K562 (cell line): ENCODE results near the gene DLX4. TPM values are rescaled to one million over a fixed set of nuclear protein-coding genes. Genes with fewer than 3 reads are reported as not detected.

Experiments
- ATAC-seq: fragments of 200-7000 bp; cut with Tn5 transposase; 3 replicates; pipeline ENCODE4 v1.9.1; 2020; ENCODE audit warnings: moderate library complexity
- BruUV-seq: library from RNA; stranded (reverse); fragments of 400-500 nt; replicated peaks from 2 replicates; lab custom pipeline; 2021; lab: Mats Ljungman, UMichigan
- CTCF ChIA-PET: fragments of 300-600 bp; formaldehyde crosslinking; extraction: SDS; loops from one replicate; lab custom pipeline; 2021; ENCODE audit warnings: low intra/inter-chr PET ratio; lab: Yijun Ruan, JAX
- POLR2A ChIA-PET: fragments of 300-600, 350-650 bp; sonication (Branson Sonifier 250); formaldehyde crosslinking; extraction: SDS; loops from one replicate; lab custom pipeline; 2021; ENCODE audit warnings: antibody characterized with exemption, inconsistent platforms; lab: Yijun Ruan, JAX
- DNase-seq, 4 experiments: peaks; one replicate each; pipeline versions ENCODE4 v3.0.0 to v3.0.0-alpha.2; 2011 to 2018; ENCODE audit warnings: low spot score in 3 of 4, mixed read lengths in 3 of 4; ENCODE audit errors: extremely low read depth in 1 of 4
- FAIRE-seq: peaks from 2 replicates; lab custom pipeline; 2011; peaks lifted over from hg19 to GRCh38; lab: Jason Lieb, UNC
- H2AFZ ChIP-seq: 2 replicates; pipeline ENCODE4 v1.6.0; 2011; ENCODE audit warnings: low read depth, low read length, control low read depth, inconsistent platforms
- H3K27ac ChIP-seq: fragments of 200-600 bp; 3 replicates; pipeline ENCODE4 v1.8.0; 2011; ENCODE audit warnings: low read depth, mild to moderate bottlenecking, control low read depth, inconsistent platforms, low read length, moderate library complexity, mixed read lengths; ENCODE audit errors: extremely low read depth
- H3K27me3 ChIP-seq, 2 experiments: fragments of 300-600 bp in 1 of 2; 2 replicates in 1 of 2; 3 replicates in 1 of 2; pipeline versions ENCODE4 v1.6.0 to v1.8.0; 2011; ENCODE audit warnings: inconsistent platforms in 2 of 2, low read length in 2 of 2, mild to moderate bottlenecking in 1 of 2, mixed read lengths in 1 of 2, moderate library complexity in 1 of 2; ENCODE audit not compliant: control insufficient read depth in 2 of 2, insufficient read depth in 2 of 2
- H3K36me3 ChIP-seq: fragments of 300-600 bp; 3 replicates; pipeline ENCODE4 v1.8.0; 2011; ENCODE audit warnings: mild to moderate bottlenecking, low read length, inconsistent platforms; ENCODE audit not compliant: control insufficient read depth, insufficient read depth
- H3K4me1 ChIP-seq, 2 experiments: fragments of 200-600 bp in 1 of 2; replicated peaks in 1 of 2; 2 replicates in 1 of 2; 3 replicates in 1 of 2; pipeline versions ENCODE4 v1.5.1 to v1.8.0; 2011; ENCODE audit warnings: inconsistent platforms in 2 of 2, low read length in 2 of 2, mild to moderate bottlenecking in 1 of 2, mixed read lengths in 1 of 2, moderate library complexity in 1 of 2; ENCODE audit not compliant: control insufficient read depth in 2 of 2, insufficient read depth in 2 of 2
- H3K4me2 ChIP-seq: 2 replicates; pipeline ENCODE4 v1.6.1; 2011; ENCODE audit warnings: low read length, control low read depth, inconsistent platforms, mixed read lengths; ENCODE audit not compliant: insufficient read depth
- H3K4me3 ChIP-seq: fragments of 200-600 bp; sonication (generic), shearing (Covaris generic); 2 replicates; pipeline ENCODE4 v1.5.1; 2016; ENCODE audit warnings: control low read depth, inconsistent platforms
- H3K79me2 ChIP-seq: fragments of 200-600 bp; 3 replicates; pipeline ENCODE4 v1.8.0; 2011; ENCODE audit warnings: low read length, inconsistent platforms; ENCODE audit not compliant: control insufficient read depth, insufficient read depth
- H3K9ac ChIP-seq, 2 experiments: 2 replicates each; pipeline versions ENCODE4 v1.6.0 to v1.6.1; 2011; ENCODE audit warnings: low read depth in 2 of 2, low read length in 2 of 2, control low read depth in 1 of 2, inconsistent platforms in 1 of 2, mild to moderate bottlenecking in 1 of 2, mixed read lengths in 1 of 2; ENCODE audit not compliant: insufficient read depth in 1 of 2
- H3K9me1 ChIP-seq: one replicate; pipeline ENCODE4 v1.6.0; 2011; ENCODE audit warnings: inconsistent platforms, mild to moderate bottlenecking, low read length, moderate library complexity; ENCODE audit not compliant: control insufficient read depth, insufficient read depth
- H3K9me3 ChIP-seq: replicated peaks from 2 replicates; pipeline ENCODE4 v1.5.1; 2011; ENCODE audit warnings: low read depth, low read length, inconsistent platforms; ENCODE audit not compliant: control insufficient read depth, insufficient read depth
- H4K20me1 ChIP-seq: replicated peaks from 2 replicates; pipeline ENCODE4 v1.6.1; 2011; ENCODE audit warnings: low read length, inconsistent platforms, mixed read lengths; ENCODE audit not compliant: control insufficient read depth, insufficient read depth
- BHLHE40 ChIP-seq: IDR thresholded peaks from 2 replicates; pipeline ENCODE4 v1.6.1; 2011; ENCODE audit warnings: low read length, improper control_type of control experiment
- CBX3 ChIP-seq, 2 experiments: IDR thresholded peaks; 1 replicate in 1 of 2; 2 replicates in 1 of 2; pipeline ENCODE4 v1.6.1; 2012; ENCODE audit warnings: inconsistent platforms in 2 of 2, low read length in 2 of 2, borderline replicate concordance in 1 of 2, control low read depth in 1 of 2
- EGR1 ChIP-seq: fragments of 450-650 bp; conservative IDR thresholded peaks from 2 replicates; pipeline ENCODE4 v1.6.1; 2017; ENCODE audit warnings: mild to moderate bottlenecking
- NEUROD1 ChIP-seq: fragments of 150-350 bp; IDR thresholded peaks from 2 replicates; pipeline ENCODE4 v1.6.1; 2014; ENCODE audit warnings: borderline replicate concordance, low read length, low read depth; ENCODE audit not compliant: partially characterized antibody
- TEAD4 ChIP-seq, 2 experiments: sonication (generic) in 1 of 2; formaldehyde crosslinking in 1 of 2; IDR thresholded peaks; 2 replicates each; pipeline versions ENCODE4 v1.6.1 to v1.8.0; 2012 to 2022; ENCODE audit warnings: borderline replicate concordance in 1 of 2, inconsistent platforms in 1 of 2, low read length in 1 of 2, mild to moderate bottlenecking in 1 of 2, missing genetic modification reagents in 1 of 2
- YBX1 ChIP-seq: fragments of 450-650 bp; IDR thresholded peaks from 2 replicates; pipeline ENCODE4 v1.7.1; 2016; ENCODE audit warnings: mild to moderate bottlenecking
- ZNF124 ChIP-seq: sonication (generic); formaldehyde crosslinking; IDR thresholded peaks from 2 replicates; pipeline ENCODE4 v1.8.1; 2022; ENCODE audit warnings: missing genetic modification reagents
- ZNF3 ChIP-seq: fragments of 250-450 bp; sonication (Bioruptor Pico); IDR thresholded peaks from 2 replicates; pipeline ENCODE4 v1.5.0; 2021; ENCODE audit warnings: mild to moderate bottlenecking, moderate library complexity
- ZNF584 ChIP-seq: fragments of 200-800 bp; sonication (Bioruptor generic); IDR thresholded peaks from 2 replicates; pipeline ENCODE4 v1.6.1; 2016; ENCODE audit warnings: low read depth, mild to moderate bottlenecking, missing genetic modification characterization, missing compliant biosample characterization
- WGBS: fragments of 100-300 bp; shearing (Covaris generic); methylation state at CpG from one replicate; pipeline ENCODE4 v1.1.6; 2016; ENCODE audit warnings: low coverage, mixed read lengths; ENCODE audit not compliant: insufficient coverage; ENCODE audit errors: missing lambda C conversion rate; 5-methylcytosine and 5-hydroxymethylcytosine counted together
- in situ Hi-C: fragments of 300-500 bp; cut with MboI; formaldehyde crosslinking; loops from 4 replicates; pipeline ENCODE4 v1.15.0; 2018; ENCODE audit warnings: inconsistent platforms, mixed read lengths
- intact Hi-C: fragments of 100-400 bp; cut with micrococcal nuclease; formaldehyde crosslinking; loops from 2 replicates; pipeline ENCODE4 v1.14.2; 2022
- polyA plus RNA-seq, 8 experiments: library from polyadenylated mRNA; depleted of rRNA in 4 of 8; stranded (reverse) in 5 of 8; unstranded in 3 of 8; fragments of >200 nt; fragmentation: Nextera tagmentation in 2 of 8; fragmentation: Illumina TruSeq in 1 of 8; extraction: Ambion mirVana in 2 of 8; extraction: Trizol in 1 of 8; gene quantifications; 2 replicates each; pipeline versions ENCODE4 v1.2.1 to v1.2.3, GENCODE V29; 2011 to 2014; ENCODE audit warnings: inconsistent platforms in 1 of 8, missing spikeins in 1 of 8
- total RNA-seq, 7 experiments: library from RNA; depleted of rRNA in 6 of 7; stranded (reverse); fragments of >200 nt in 6 of 7; fragmentation: Illumina TruSeq in 2 of 7; extraction: Trizol in 2 of 7; gene quantifications; 2 replicates each; pipeline versions ENCODE4 v1.2.1 to v1.2.3, GENCODE V29; 2011 to 2021; ENCODE audit warnings: low replicate concordance in 1 of 7
- TF ChIP-seq, protein P1 (sequence below), 2 experiments: fragments of 450-650 bp in 1 of 2; sonication (generic) in 1 of 2; formaldehyde crosslinking in 1 of 2; IDR thresholded peaks in 1 of 2; conservative IDR thresholded peaks in 1 of 2; 2 replicates each; pipeline versions ENCODE4 v1.6.1 to v1.8.1; 2016 to 2023; ENCODE audit warnings: mild to moderate bottlenecking in 2 of 2, moderate library complexity in 2 of 2, inconsistent platforms in 1 of 2, missing genetic modification reagents in 1 of 2
- TF ChIP-seq, protein P2 (sequence below): fragments of 450-650 bp; formaldehyde crosslinking; IDR thresholded peaks from 2 replicates; pipeline ENCODE4 v1.4.0; 2020; ENCODE audit warnings: mild to moderate bottlenecking, moderate library complexity

Gene DLX4
- total and polyA plus RNA-seq, 9 of the 15 experiments (the other 6 are each of a cell fraction or from before 2014, with no cell fraction given), result 0.15 to 2.2 (median 0.58) TPM

DNA sequence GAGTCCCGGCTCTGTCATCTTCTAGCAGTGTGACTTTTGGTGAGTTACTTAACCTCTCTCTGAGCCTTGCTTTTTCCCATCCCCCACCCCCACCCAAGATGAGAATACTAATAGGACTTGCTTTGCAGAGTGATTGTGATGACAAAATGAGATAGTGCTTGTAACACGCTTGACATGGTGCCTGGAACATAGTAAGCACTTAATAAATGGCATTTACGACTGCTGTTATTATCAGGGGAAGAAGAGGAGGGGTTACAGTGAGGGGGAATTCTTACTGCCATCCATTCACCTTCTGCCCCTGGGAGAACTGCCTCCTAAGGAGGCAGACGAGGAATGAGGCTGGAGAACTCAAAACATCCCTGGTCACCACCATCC lies 7.8 kb downstream of the DLX4 start:
- Histone ChIP-seq H3K36me3 (no peaks in the 10 kb centered on the region), H3K27me3 (peaks cover 17 to 41% of the 10 kb centered on the region in 2 experiments), H2AFZ (no peak overlapping the region), H3K9me1 (peaks cover 2% of the 10 kb centered on the region), H3K79me2 (no peaks in the 10 kb centered on the region), H3K4me3 (no peak overlapping the region), H3K9me3 (no peaks in the 10 kb centered on the region), H4K20me1 (no peaks in the 10 kb centered on the region; the same call in none of the 2 replicates), H3K27ac (no peak overlapping the region), H3K9ac (no peak overlapping the region), H3K4me1 (peaks cover 0 to 14% of the 10 kb centered on the region in 2 experiments; a peak in 3 of 5 replicates), H3K4me2 (no peak overlapping the region)
- FAIRE-seq (no peak), DNase-seq (no peak), ATAC-seq (no peak)
- ChIA-PET POLR2A (interaction anchor here (0.6 to 1.5 kb wide), 2 partner anchors 9 to 249 kb away, joined by 3 to 4 read pairs; no protein-coding TSS in a partner anchor), CTCF (interaction anchor here (0.7 kb wide), 1 partner anchor 14 kb away, joined by 3 read pairs; no protein-coding TSS in a partner anchor)
- in situ Hi-C loops (no loop called here), intact Hi-C loops (no loop called here)
- WGBS, result 0% methylated on average over 4 of the region's 4 CpGs
- BruUV-seq, result no TSS peak
- no peak for TF ChIP-seq ZNF584
- TF ChIP-seq, protein P1, sequence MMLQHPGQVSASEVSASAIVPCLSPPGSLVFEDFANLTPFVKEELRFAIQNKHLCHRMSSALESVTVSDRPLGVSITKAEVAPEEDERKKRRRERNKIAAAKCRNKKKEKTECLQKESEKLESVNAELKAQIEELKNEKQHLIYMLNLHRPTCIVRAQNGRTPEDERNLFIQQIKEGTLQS (IDR thresholded peaks at IDR 0.05), result no peak
- TF ChIP-seq, protein P1 (CRISPR knock-in tag; conservative IDR thresholded peaks at IDR 0.05), result no peak
- no peak for TF ChIP-seq TEAD4 (IDR thresholded peaks at IDR 0.05; ENCODE audit: low read length)
- no peak for TF ChIP-seq TEAD4 (CRISPR knock-in tag; IDR thresholded peaks at IDR 0.05; ENCODE audit: borderline replicate concordance)
- TF ChIP-seq ZNF3 (CRISPR knock-in tag), result no peak
- no peak for TF ChIP-seq ZNF124
- TF ChIP-seq YBX1, result no peak
- TF ChIP-seq NEUROD1, result no peak
- TF ChIP-seq, protein P2, sequence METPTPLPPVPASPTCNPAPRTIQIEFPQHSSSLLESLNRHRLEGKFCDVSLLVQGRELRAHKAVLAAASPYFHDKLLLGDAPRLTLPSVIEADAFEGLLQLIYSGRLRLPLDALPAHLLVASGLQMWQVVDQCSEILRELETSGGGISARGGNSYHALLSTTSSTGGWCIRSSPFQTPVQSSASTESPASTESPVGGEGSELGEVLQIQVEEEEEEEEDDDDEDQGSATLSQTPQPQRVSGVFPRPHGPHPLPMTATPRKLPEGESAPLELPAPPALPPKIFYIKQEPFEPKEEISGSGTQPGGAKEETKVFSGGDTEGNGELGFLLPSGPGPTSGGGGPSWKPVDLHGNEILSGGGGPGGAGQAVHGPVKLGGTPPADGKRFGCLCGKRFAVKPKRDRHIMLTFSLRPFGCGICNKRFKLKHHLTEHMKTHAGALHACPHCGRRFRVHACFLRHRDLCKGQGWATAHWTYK (CRISPR knock-in tag), result no peak
- TF ChIP-seq CBX3 (IDR thresholded peaks at IDR 0.05; ENCODE audit: borderline replicate concordance in 1 of 2, low read length in 2 of 2), result no peak
- no peak for TF ChIP-seq BHLHE40
- no peak for TF ChIP-seq EGR1
